ENCODE measurements around the gene CYP4F12.

The CYP4F12 gene

GRCh38 chr19:15672580-15673175 lies at the start of gene CYP4F12:
Gene CYP4F12, plus strand, starts transcription at chr19:15673087. Its CDS starts 443 bp downstream, at chr19:15673530.
- DNase-seq (ENCODE audit: insufficient read length, low spot score) = no peak

DNA sequence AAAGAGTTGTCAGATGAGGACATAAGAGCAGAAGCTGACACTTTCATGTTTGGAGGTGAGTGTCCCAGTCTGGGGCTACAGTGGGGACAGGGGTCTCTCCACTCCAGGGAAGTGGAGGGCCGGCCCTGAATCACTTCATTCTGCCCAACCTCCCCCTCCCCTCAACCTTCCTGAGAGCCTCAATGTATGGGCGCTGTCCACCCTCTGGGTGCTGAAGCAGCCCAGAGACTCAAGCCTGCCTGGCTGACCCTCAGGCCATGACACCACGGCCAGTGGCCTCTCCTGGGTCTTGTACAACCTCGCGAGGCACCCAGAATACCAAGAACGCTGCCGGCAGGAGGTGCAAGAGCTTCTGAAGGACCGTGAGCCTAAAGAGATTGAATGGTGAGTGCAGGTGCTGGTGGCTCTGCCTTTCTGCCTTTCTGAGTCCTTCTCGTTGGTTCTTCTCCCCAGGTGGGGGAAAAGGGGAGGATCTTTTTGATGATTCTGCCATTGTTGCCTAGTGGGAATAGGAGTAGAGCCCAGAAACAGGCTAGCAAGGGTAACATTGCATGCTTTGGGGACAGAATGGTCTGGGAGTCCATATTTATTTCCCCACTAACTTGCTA lies 49.1 kb upstream of the CYP4F12 start:
- no peak for DNase-seq (ENCODE audit: insufficient read length, low spot score)
- no peak for FAIRE-seq

More at GRCh38 chr19:15672580-15673175, at the start of gene CYP4F12:
- no peak for FAIRE-seq

DNA sequence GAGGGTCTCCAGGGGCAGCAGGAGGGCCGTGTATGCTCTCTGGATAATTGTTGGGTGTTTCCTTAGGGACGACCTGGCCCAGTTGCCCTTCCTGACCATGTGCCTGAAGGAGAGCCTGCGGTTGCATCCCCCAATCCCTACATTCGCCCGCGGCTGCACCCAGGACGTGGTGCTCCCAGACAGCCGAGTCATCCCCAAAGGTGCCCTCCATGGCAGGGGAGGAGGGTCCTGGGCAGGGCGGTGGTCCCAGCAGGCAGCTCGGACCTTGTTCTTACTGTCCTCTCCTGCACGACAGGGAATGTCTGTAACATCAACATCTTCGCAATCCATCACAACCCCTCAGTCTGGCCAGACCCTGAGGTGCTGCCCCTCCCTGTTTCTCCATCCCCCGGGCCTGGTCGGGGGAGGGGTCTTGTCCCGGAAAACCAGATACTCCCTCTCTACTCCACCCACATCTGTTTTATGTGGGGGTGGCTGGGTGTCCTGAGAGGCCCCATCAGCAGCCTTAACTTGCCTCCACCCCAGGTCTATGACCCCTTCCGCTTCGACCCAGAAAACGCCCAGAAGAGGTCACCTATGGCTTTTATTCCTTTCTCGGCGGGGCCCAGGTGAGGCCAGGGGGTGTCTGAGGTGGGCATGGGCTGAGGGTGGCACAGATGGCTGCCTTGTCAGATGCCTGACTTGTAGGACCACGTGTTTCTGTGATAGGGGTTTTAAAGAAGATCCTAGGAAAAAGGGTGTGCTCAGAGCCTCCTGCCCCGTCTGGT lies 44.5 kb upstream of the CYP4F12 start:
- no peak for DNase-seq (ENCODE audit: insufficient read length, low spot score)
- FAIRE-seq = peak; percentile 28

DNA sequence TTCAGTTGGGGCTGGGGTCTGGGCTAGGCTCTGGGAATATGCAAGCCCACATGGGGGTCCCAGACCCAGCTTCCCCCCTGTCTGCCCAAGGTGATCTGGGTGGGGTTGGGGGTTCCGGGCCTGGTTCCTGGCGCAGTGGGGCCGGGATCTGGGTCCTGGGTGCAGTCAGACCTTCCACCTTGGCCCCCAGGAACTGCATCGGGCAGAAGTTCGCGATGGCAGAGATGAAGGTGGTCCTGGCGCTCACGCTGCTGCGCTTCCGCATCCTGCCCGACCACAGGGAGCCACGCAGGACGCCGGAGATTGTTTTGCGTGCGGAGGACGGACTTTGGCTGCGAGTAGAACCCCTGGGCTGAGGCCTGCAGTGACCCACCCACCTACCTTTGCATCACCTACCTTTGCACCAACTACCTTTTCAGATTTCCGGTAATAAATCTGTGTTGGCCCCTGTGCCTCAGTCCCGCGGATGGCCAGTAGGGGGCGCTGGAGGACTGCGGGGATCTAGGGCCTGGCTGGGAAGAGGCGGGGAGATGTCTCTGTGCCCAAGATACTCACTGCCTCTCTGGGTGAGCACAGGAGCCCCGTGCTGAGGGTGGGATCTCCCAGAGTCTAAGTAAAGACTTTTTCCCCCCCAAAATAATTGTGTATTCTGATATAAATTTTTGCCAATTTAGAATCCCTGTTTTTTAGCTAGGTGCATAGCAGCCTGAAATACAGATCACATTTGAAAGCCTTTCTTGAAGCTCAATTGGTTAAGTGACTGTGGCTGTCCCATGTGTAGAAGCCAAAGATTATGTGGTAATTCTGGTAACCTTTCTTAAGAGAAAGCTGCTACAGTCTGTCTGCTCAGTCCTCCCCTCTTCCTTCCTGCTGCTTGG lies 43.6 kb upstream of the CYP4F12 start:
- DNase-seq (ENCODE audit: insufficient read length, low spot score) = peak; percentile 80
- peak; percentile 23 for FAIRE-seq

DNA sequence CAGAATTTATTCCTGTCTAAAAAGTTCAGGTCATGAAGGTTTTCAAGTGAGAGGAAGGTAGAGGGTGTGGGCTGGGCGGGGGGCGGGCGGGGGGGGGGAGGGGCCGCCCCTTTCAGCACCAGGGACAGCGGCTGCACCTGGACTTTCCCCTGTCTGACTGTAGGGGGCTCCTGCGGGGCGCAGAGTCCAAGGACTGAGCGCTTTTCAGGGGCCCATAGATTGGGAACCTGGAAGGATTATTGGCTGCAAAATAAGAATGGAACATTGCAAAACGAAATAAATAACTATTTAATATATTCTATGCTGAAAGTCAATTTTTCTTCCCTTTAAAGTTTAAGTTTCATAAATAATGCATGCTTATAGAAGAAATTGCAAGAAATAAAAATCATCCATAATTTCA lies 41.1 kb upstream of the CYP4F12 start:
- FAIRE-seq = no peak
- DNase-seq (ENCODE audit: insufficient read length, low spot score) = peak; percentile 43

DNA sequence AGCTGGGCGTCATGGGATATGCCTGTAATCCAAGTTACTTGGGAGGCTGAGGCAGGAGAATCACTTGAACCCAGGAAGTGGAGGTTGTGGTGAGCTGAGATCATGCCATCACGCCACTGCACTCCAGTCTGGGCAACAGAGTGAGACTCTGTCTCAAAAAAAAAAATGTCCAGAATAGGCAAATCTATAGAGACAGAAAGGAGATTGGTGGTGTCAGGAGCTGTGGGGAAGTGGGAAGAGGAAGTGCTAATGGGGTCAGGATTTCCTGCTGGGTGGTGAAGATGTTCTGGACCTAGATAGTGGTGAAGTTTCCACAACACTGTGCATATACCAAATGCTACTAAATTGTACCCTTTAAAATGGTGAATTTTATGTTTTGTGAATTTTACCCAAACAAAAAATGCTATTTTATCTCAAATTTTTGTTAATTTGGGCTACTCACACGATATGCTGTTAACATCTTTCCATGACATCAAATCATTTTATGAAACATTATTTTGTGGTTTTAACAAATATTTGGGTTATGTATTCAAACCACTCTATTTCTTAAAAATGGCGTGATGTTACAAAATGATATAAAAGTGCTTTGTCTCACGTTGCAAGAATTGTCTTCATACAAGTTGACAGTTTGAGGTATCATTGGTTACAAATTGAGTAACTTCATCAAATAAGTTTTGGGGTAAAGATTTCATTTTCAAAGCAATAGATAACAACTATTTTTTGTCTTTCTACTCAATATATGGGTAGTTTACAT lies 39.6 kb upstream of the CYP4F12 start:
- FAIRE-seq (no peak), DNase-seq (ENCODE audit: insufficient read length, low spot score) (no peak)

DNA sequence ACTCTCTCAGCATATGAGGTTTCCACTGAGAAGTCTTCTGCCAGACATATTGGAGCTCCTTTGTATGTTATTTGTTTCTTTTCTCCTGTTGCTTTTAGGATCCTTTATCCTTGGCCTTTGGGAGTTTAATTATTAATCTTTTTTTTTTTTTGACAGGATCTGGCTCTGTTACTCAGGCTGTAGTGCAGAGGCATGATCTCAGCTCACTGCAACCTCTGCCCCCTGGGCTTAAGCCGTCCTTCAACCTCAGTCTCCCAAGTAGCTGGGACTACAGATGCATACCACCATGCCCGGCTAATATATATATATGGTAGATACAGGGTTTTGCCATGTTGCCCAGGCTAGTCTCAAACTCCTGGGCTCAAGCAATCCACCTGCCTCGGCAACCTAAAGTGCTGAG lies 38.8 kb upstream of the CYP4F12 start:
- DNase-seq (ENCODE audit: insufficient read length, low spot score) (no peak), FAIRE-seq (no peak)

- FAIRE-seq (no peak), DNase-seq (ENCODE audit: insufficient read length, low spot score) (no peak)
Measured at GRCh38 chr19:15635016-15635805, 37.7 kb upstream of the CYP4F12 start.

GRCh38 chr19:15636026-15636425 lies 36.9 kb upstream of the CYP4F12 start:
- DNase-seq (ENCODE audit: insufficient read length, low spot score) (no peak), FAIRE-seq (no peak)

- no peak for FAIRE-seq
Measured at GRCh38 chr19:15639596-15639995, 33.3 kb upstream of the CYP4F12 start.

GRCh38 chr19:15640294-15640903 lies 32.5 kb upstream of the CYP4F12 start, which contains the start of gene CYP4F3:
Gene CYP4F3, plus strand, starts transcription at chr19:15640897. Its CDS starts 519 bp downstream, at chr19:15641416.
- no peak for FAIRE-seq
- DNase-seq (ENCODE audit: insufficient read length, low spot score) = no peak

More at GRCh38 chr19:15639596-15639995, 33.3 kb upstream of the CYP4F12 start:
- no peak for DNase-seq (ENCODE audit: insufficient read length, low spot score)

GRCh38 chr19:15640904-15641597 lies 31.8 kb upstream of the CYP4F12 start:
- no peak for DNase-seq (ENCODE audit: insufficient read length, low spot score)
- no peak for FAIRE-seq

GRCh38 chr19:15641901-15642491 lies 30.9 kb upstream of the CYP4F12 start:
- FAIRE-seq = no peak
- DNase-seq (ENCODE audit: insufficient read length, low spot score) = no peak

DNA sequence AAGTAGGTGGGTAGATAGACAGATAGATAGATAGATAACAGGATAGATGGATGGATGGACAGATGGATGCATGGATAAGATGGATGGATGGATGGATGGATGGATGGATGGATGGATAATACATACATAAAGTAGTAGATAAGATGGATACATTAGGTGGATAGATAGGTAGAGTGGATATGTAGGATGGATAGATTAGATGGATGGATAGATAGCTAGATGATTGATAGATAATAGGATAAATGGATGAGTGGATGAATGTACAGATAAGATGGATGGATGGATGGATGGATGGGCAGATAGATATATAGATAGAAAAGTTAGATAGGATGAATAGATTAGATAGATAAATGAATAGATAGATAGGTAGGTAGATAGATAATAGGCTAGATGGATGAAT lies 30.1 kb upstream of the CYP4F12 start:
- DNase-seq (ENCODE audit: insufficient read length, low spot score) (no peak), FAIRE-seq (no peak)

DNA sequence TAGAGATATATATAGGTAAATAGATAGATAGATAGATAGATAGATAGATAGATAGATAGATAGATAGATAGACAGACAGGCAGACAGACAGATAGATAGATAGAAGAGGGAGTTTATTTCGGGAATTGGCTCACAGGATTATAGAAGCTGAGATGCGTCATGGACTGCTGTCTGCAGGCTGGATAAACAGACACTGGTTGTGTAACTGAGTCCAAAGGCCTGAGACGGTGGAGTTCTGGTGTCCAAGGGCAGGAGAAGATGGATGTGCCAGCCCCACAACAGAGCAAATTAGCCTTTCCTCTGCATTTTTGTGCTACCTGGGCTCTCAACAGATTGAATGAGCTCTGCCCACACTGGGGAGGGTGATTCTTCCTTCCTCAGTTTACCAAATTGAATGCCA lies 29.5 kb upstream of the CYP4F12 start:
- DNase-seq (ENCODE audit: insufficient read length, low spot score) = no peak
- FAIRE-seq = no peak

- DNase-seq (ENCODE audit: insufficient read length, low spot score) = no peak
- no peak for FAIRE-seq
Measured at GRCh38 chr19:15644066-15644741, 28.7 kb upstream of the CYP4F12 start.

GRCh38 chr19:15644816-15645215 lies 28.1 kb upstream of the CYP4F12 start:
- FAIRE-seq (no peak), DNase-seq (ENCODE audit: insufficient read length, low spot score) (no peak)

Measured in HTR-8/SVneo (cell line).